Measurements from ENCODE around the gene CADM1.

CADM1 gene

GRCh38 chr11:115361025-115361424 lies 143.2 kb downstream of the CADM1 start:
- no peak for DNase-seq

- no peak for DNase-seq
Observed at GRCh38 chr11:115360186-115360824, 143.9 kb downstream of the CADM1 start.

GRCh38 chr11:115357066-115357465 lies 147.1 kb downstream of the CADM1 start:
- no peak for DNase-seq

- no peak for DNase-seq
Observed at GRCh38 chr11:115352805-115353485, 151.3 kb downstream of the CADM1 start.

- no peak for DNase-seq
Observed at GRCh38 chr11:115349335-115350017, 154.7 kb downstream of the CADM1 start.

GRCh38 chr11:115348416-115348815 lies 155.8 kb downstream of the CADM1 start:
- no peak for DNase-seq

- DNase-seq = no peak
Observed at GRCh38 chr11:115347106-115347505, 157.1 kb downstream of the CADM1 start.

- no peak for DNase-seq
Observed at GRCh38 chr11:115345840-115346239, 158.4 kb downstream of the CADM1 start.

- no peak for DNase-seq
Observed at GRCh38 chr11:115345361-115345760, 158.9 kb downstream of the CADM1 start.

GRCh38 chr11:115344846-115345245 lies 159.4 kb downstream of the CADM1 start:
- DNase-seq = no peak

GRCh38 chr11:115342142-115342541 lies 162.1 kb downstream of the CADM1 start:
- no peak for DNase-seq

GRCh38 chr11:115340874-115341273 lies 163.3 kb downstream of the CADM1 start:
- no peak for DNase-seq

- no peak for DNase-seq
Observed at GRCh38 chr11:115338476-115338875, 165.7 kb downstream of the CADM1 start.

- no peak for DNase-seq
Observed at GRCh38 chr11:115334932-115335788, 169.1 kb downstream of the CADM1 start.

- DNase-seq = no peak
Observed at GRCh38 chr11:115333949-115334348, 170.3 kb downstream of the CADM1 start.

GRCh38 chr11:115333121-115333520 lies 171.1 kb downstream of the CADM1 start:
- DNase-seq = no peak

GRCh38 chr11:115330684-115331482 lies 173.3 kb downstream of the CADM1 start:
- peak in 1 of 56 donors; percentile 11 for DNase-seq

- DNase-seq = no peak
Observed at GRCh38 chr11:115326526-115326925, 177.7 kb downstream of the CADM1 start.

- DNase-seq = peak in 1 of 56 donors; percentile 2
Observed at GRCh38 chr11:115325523-115325922, 178.7 kb downstream of the CADM1 start.

- DNase-seq = peak in 21 of 56 donors; percentile 3 to 44 (median 14)
Observed at GRCh38 chr11:115324581-115325432, 179.4 kb downstream of the CADM1 start.
